Adrenal gland (tissue), 12 donors: ENCODE measurements around the gene SLC25A21. TPM values are rescaled to one million over a fixed set of nuclear protein-coding genes. Genes with fewer than 3 reads are reported as not detected.

Experiments
- DNase-seq, 7 donors: peaks; one replicate each; pipeline ENCODE4 v3.0.0-alpha.2; 2019 to 2020
- H3K27ac ChIP-seq, 5 donors: fragments of 200-600 bp; sonication (generic) in 4 of 5; 1 replicate in 3 of 5; 2 replicates in 2 of 5; pipeline versions ENCODE4 v1.5.1 to v1.8.0; 2016 to 2020; ENCODE audit warnings: mild to moderate bottlenecking in 1 of 5
- H3K27me3 ChIP-seq: fragments of 200-600 bp; 2 replicates; pipeline ENCODE4 v1.8.0; 2021
- H3K36me3 ChIP-seq, 2 donors: fragments of 200-600 bp; replicated peaks in 1 of 2; 1 replicate in 1 of 2; 2 replicates in 1 of 2; pipeline versions ENCODE4 v1.5.1 to v1.8.0; 2018 to 2022
- H3K4me1 ChIP-seq, 2 donors: fragments of 200-600 bp; replicated peaks in 1 of 2; 1 replicate in 1 of 2; 2 replicates in 1 of 2; pipeline versions ENCODE4 v1.5.1 to v1.8.0; 2018 to 2021
- H3K4me3 ChIP-seq, 4 donors: fragments of 200-600 bp; sonication (generic) in 3 of 4; one replicate each; pipeline ENCODE4 v1.5.1; 2016 to 2018
- H3K9me3 ChIP-seq, 3 donors: fragments of 200-600 bp; sonication (generic) in 1 of 3; replicated peaks in 1 of 3; 1 replicate in 2 of 3; 2 replicates in 1 of 3; pipeline versions ENCODE4 v1.5.1 to v1.8.0; 2016 to 2021
- POLR2A ChIP-seq, 2 donors: fragments of 450-650 bp; IDR thresholded peaks; one replicate each; pipeline ENCODE4 v1.6.1; 2017; ENCODE audit warnings: antibody characterized with exemption in 2 of 2, mild to moderate bottlenecking in 2 of 2, moderate library complexity in 1 of 2
- WGBS, 4 donors: extraction: QIAGEN DNeasy Blood & Tissue Kit in 2 of 4; methylation state at CpG; one replicate each; pipeline versions ENCODE4 v1.1.5 to v1.1.7; 2013 to 2017; 5-methylcytosine and 5-hydroxymethylcytosine counted together
- intact Hi-C, 2 donors: fragments of 100-400 bp; cut with DNase I; formaldehyde crosslinking; loops; one replicate each; pipeline versions ENCODE4 v1.14.1 to v1.15.0; 2022 to 2023
- polyA plus RNA-seq, 3 donors: library from polyadenylated mRNA; stranded (reverse); fragments of 200-250 nt in 2 of 3; fragments of 350-450 nt in 1 of 3; fragmentation: Illumina TruSeq in 1 of 3; extraction: RNeasy Lipid Tissue Mini Kit (QIAGEN cat#74804) in 1 of 3; gene quantifications; one replicate each; pipeline ENCODE4 v1.2.3, GENCODE V29; 2013 to 2014
- total RNA-seq, 9 donors: library from RNA; depleted of rRNA in 4 of 9; stranded (reverse); fragments of >200 nt in 4 of 9; fragments of 120-200 nt in 1 of 9; fragmentation: NEBNext Ultra II Directional in 1 of 9; extraction: Animal tissue kit (Norgen Biotek cat#: 25700) in 1 of 9; gene quantifications; one replicate each; pipeline versions ENCODE4 v1.1.0 to v1.2.4, GENCODE V29; 2013 to 2023
- TF ChIP-seq, protein P1 (sequence below), 6 experiments: fragments of 450-650 bp in 4 of 6; fragments of 200-600 bp in 2 of 6; sonication (generic) in 1 of 6; IDR thresholded peaks; 1 replicate in 5 of 6; 2 replicates in 1 of 6; pipeline versions ENCODE4 v1.5.1 to v1.8.0; 2016 to 2021; ENCODE audit warnings: antibody characterized with exemption in 6 of 6, mild to moderate bottlenecking in 2 of 6, moderate library complexity in 1 of 6
- donor health status: healthy with polysubstance abuse.
- donor health status: Bipolar disorder and iron deficiency.
- donor health status: DM: yes; HTN: yes; CAD: no.
- donor health status: DM: no; HTN: no; CAD: no.
- donor health status: DM: no; HTN: no; CAD: no.
- donor health status: DM: yes; HTN: yes; CAD: no.

SLC25A21 gene
- total and polyA plus RNA-seq, 12 donors, result 0.14 to 3.8 (median 0.56) TPM

DNA sequence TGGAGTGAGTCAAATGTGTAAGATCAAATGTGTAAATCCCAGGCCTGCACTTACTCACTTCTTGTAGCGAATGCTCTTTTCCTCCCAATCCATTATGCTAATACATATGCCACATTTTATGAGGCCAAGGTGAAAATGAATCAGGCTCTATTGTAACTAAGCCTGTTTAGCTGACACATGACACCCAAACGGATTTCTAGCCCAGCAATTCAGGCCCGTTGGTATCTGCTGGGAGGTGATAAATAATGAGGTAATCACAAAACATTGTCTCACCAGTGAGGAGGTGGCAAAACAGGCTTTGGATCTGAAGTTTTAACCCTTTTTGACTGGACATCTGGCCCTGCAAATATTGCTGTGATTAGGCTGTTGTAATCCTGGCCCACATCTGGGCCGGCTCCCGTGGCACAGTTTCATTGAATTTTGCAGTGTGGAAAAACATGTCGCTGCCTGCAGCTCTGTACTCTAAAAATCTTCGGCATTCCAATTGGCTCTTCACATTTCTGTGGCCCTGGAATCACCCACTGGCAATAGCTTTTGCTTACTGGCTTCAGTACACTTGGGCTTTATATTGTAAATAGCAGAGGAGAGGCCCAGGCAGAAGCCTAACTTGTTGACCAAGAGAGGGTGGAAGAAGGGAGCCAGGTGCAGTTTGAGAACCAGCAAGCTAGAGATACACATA lies 404.7 kb downstream of the SLC25A21 start:
- WGBS, 4 donors, result 67 to 74% (median 72%) methylated on average over 6 to 7 of the region's 7 CpGs
- Histone ChIP-seq H3K4me3 (no peak overlapping the region), H3K4me1 (no peaks in the 10 kb centered on the region), H3K27ac (no peak overlapping the region), H3K36me3 (no peaks in the 10 kb centered on the region), H3K9me3 (no peaks in the 10 kb centered on the region), H3K27me3 (no peaks in the 10 kb centered on the region)
- intact Hi-C loops, result no loop called here
- no peak for TF ChIP-seq POLR2A (IDR thresholded peaks at IDR 0.05)
- TF ChIP-seq, protein P1, sequence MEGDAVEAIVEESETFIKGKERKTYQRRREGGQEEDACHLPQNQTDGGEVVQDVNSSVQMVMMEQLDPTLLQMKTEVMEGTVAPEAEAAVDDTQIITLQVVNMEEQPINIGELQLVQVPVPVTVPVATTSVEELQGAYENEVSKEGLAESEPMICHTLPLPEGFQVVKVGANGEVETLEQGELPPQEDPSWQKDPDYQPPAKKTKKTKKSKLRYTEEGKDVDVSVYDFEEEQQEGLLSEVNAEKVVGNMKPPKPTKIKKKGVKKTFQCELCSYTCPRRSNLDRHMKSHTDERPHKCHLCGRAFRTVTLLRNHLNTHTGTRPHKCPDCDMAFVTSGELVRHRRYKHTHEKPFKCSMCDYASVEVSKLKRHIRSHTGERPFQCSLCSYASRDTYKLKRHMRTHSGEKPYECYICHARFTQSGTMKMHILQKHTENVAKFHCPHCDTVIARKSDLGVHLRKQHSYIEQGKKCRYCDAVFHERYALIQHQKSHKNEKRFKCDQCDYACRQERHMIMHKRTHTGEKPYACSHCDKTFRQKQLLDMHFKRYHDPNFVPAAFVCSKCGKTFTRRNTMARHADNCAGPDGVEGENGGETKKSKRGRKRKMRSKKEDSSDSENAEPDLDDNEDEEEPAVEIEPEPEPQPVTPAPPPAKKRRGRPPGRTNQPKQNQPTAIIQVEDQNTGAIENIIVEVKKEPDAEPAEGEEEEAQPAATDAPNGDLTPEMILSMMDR (IDR thresholded peaks at IDR 0.05), result no peak
- DNase-seq, result no peak

DNA sequence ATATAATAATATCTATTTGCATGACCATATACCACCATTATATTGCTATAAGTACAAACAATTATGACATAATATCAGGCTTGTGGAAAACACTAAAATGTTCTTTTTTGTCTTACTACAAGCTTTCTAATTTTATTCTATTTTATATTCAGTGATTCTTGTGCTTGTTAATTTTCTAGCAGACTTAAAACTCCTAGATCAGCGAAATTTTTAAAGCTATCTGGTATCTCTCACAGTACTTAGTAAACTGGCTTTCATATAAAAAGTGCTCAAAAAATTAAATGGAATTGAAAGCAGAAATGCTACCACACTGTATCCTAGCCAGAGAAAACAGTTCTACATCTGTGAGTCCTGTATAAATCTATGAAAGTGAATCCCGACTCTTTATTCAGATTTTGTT lies 405.4 kb downstream of the SLC25A21 start:
- 80 to 86% (median 80%) methylated on average over 2 of the region's 2 CpGs for WGBS, 4 donors

DNA sequence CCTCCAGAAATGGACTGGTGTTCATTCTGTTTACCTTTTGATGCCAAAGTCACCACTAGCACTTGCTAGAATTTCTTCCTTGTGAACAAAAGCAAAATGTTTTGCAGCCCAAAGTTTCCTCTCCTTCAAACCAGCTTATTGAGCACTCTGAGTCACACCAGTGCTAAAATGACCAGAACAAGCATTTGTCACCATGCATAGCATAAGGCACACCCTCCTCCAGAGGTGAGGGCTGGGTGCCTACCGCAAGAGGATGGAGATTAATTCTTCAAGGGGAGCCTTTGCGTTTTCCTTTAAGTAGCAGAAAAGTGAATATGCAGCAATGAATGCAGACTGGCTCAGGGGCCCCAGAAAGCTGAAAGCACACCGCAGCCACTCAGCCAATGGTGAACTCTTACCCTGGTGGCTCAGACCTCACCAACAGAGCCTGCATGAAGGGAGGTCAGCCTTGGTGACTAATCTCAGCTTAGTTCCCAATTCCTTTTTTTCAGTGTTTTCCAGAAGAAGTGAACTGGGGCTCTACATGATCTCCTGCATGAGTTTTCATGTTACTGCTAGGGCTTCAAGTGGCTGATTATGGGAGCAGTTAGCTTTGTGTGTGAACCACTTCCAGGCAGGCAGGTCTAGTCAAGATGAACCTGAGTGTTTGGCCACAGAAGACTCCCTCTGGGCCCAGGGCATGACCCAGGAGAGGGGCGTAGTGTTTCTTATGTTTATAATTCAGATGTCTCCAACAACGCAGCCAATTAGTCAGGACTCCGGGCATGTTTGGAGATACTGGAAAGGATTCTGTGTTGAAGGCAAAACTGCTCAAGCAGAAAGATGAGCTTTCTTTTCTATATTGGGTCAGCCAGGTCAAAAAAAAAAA lies 414.4 kb downstream of the SLC25A21 start:
- WGBS, 4 donors, result 65 to 72% (median 71%) methylated on average over 6 of the region's 6 CpGs
- no peak for TF ChIP-seq POLR2A (IDR thresholded peaks at IDR 0.05)
- TF ChIP-seq, protein P1 (IDR thresholded peaks at IDR 0.05), result no peak
- H3K4me1 ChIP-seq, result no peaks in the 10 kb centered on the region
- no peaks in the 10 kb centered on the region for H3K27me3 ChIP-seq
- no peak overlapping the region for H3K4me3 ChIP-seq
- H3K36me3 ChIP-seq, result no peaks in the 10 kb centered on the region
- no peak overlapping the region for H3K27ac ChIP-seq
- H3K9me3 ChIP-seq, result no peaks in the 10 kb centered on the region
- intact Hi-C loops, result no loop called here
- DNase-seq, result no peak

More for the DNA sequence above, 405.4 kb downstream of the SLC25A21 start:
- Histone ChIP-seq H3K4me3 (no peak overlapping the region), H3K36me3 (no peaks in the 10 kb centered on the region), H3K9me3 (no peaks in the 10 kb centered on the region), H3K27me3 (no peaks in the 10 kb centered on the region), H3K4me1 (no peaks in the 10 kb centered on the region), H3K27ac (no peak overlapping the region)
- intact Hi-C loops, result no loop called here
- no peak for TF ChIP-seq POLR2A (IDR thresholded peaks at IDR 0.05)
- TF ChIP-seq, protein P1 (IDR thresholded peaks at IDR 0.05), result no peak
- no peak for DNase-seq

DNA sequence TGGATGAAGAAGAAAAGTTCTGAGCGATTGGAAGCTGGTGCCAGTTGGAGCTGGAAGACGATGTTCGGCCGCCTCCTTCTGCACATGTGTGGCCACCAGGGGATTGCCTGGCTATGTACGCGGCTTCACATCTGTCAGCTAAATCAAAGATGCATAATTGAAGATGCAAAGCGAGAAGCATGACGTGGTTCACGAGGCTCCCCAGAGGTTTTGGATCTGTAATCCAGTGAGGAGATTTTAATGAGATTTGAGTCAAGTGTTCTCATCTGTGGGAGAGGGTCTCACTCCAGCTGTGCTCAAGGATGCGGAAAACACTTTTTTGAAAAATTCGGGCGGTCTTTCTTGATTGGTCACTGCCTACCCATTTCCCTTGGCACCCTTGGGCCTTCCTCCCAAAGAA lies 416.2 kb downstream of the SLC25A21 start:
- 83 to 93% (median 87%) methylated on average over 12 of the region's 12 CpGs for WGBS, 4 donors
- no peaks in the 10 kb centered on the region for H3K27me3 ChIP-seq
- no peaks in the 10 kb centered on the region for H3K9me3 ChIP-seq
- no peak overlapping the region for H3K4me3 ChIP-seq
- no peaks in the 10 kb centered on the region for H3K36me3 ChIP-seq
- no peak for TF ChIP-seq POLR2A (IDR thresholded peaks at IDR 0.05)
- TF ChIP-seq, protein P1 (IDR thresholded peaks at IDR 0.05), result no peak
- no peaks in the 10 kb centered on the region for H3K4me1 ChIP-seq
- no peak for DNase-seq
- H3K27ac ChIP-seq, result no peak overlapping the region
- intact Hi-C loops, result no loop called here
